GM19372 (cell line): ENCODE measurements around the gene SEC63.
"Not testable (repeated sequence)": the region's sequence is repeated elsewhere in the genome, so short reads cannot be mapped to it uniquely, and the experiment has no call there.

Experiments
- ATAC-seq: cut with Tn5 transposase; IDR thresholded peaks from one replicate; pipeline ENCODE4 v1.9.1; 2021; ENCODE audit warnings: mild to moderate bottlenecking, low read depth, moderate library complexity; ENCODE audit not compliant: unreplicated experiment

The SEC63 gene

DNA sequence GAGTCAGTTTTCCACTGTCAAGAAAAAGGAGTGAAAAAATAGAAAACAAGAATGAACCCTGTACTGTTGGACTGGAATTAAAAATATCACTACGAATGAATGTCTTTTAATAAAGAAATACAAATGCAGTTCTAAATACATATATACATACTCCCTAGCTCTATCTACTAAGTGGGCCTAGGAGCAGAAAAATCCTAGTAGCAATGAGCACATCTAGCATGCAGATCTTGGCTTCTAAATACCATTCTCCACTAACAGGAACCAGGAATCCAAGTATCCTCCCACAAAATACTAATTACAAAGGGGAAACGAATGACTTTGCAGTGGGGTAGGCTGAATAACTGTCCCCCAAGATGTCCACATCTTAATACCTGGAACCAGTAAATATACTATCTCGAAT is 25.4 kb downstream of the SEC63 start:
- ATAC-seq = no peak

DNA sequence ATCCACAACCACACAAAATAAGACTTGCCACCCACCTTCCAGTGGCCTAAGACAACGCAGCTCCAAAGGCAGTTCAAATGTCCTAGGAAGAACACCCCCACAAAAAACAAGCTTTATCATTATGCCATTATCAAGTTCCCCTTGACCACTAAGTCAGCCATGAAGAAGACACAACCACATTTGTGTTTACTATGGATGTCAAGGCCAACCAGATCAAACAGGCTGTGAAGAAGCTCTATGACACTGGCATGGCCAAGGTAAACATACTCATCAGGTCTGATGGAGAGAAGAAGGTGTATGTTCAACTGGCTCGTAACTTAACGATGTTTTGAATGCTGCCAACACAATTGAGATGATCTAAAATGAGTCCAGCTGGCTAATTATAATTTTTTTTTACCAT is 26.1 kb downstream of the SEC63 start:
- ATAC-seq = no peak

DNA sequence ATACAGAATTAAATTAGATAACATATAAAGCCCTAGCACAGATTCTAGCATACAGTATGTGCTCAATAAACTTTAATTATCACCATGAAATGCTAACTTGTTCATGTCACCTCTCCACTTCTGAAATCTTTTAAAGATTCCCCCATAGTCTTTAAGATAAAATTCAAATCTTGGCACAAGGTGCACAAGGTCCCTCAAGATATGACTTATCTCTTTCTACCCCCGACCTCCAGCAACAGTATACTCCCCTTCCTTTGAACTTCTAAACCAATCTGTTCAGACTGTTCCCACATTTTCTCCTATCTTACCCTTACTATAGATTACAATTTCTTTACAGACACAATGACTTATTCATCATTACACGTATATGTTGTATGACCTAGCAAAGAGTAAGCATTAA is 29.0 kb downstream of the SEC63 start:
- no peak for ATAC-seq

DNA sequence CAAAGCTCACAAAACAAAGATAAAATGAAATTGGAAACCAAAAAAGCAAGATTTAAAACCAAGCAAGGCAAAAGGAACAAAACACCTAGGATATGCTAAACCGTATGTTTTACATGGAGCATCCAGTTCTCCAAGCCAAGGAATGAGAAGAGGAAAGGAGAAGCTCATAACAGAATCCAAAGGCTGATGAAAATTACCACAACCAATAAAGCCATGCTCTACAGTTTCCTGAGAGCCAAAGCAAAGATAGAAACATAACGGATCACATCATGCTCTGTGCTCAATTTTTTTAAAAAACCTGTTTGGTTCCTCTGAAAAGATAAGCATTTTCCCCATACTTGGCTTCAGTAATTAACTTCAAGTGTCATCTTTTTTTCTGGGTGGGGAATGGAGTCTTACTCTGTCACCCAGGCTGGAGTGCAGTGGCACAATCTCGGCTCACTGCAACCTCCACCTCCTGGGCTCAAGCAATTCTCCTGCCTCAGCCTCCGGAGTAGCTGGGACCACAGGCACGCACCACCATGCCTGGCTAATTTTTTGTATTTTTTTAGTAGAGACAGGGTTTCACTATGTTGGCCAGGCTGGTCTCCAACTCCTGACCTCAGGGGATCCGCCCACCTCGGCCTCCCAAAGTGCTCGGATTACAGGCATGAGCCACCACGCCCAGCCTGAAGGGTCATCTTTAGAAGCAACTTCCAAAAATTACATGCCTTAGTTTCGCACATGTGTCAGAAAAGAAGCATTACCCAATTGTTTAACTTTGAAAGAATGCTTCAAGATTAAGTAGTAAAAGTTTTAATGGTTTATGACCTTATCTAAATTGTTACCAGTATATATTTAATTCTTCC is 31.1 kb downstream of the SEC63 start:
- ATAC-seq = not testable (repeated sequence)

DNA sequence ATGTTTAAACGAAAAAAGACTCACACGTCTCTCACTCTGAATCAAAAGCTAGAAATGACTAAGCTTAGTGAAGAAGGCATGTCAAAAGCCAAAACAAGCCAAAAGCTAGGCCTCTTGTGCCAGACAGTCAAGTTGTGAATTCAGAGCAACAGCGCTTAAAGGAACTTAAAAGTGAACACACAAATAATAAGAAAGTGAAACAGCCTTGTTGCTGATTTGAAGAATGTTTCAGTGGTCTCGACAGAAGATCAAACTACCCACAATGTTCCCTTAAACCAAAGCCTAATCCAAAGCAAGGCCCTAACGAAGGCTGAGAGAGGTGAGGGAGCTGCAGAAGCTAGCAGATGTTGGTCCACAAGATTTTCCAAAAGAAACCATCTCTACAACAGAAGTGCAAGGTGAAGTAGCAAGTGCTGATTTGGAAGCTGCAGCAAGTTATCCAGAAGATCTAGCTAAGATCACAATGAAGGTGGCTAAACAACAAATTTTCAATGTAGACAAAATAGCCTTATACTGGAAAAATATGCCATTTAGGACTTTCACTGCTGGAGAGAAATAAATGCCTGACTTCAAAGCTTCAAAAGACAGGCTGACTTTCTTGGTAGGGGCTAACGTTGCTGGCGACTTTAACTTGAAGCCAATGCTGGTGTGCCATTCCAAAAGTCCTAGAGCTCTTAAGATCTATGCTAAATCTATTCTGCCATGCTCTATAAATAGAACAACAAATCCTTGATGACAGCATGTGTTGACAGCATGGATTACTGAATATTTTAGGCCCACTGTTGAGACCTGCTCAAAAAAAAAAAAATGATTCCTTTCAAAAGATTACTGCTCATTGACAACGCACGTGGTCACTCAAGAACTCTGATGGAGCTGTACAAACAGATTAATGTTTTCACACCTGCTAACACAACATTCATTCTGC is 40.3 kb downstream of the SEC63 start:
- no peak for ATAC-seq

- ATAC-seq = not testable (repeated sequence)
Measured at GRCh38 chr6:107916961-107917360, 41.0 kb downstream of the SEC63 start.

DNA sequence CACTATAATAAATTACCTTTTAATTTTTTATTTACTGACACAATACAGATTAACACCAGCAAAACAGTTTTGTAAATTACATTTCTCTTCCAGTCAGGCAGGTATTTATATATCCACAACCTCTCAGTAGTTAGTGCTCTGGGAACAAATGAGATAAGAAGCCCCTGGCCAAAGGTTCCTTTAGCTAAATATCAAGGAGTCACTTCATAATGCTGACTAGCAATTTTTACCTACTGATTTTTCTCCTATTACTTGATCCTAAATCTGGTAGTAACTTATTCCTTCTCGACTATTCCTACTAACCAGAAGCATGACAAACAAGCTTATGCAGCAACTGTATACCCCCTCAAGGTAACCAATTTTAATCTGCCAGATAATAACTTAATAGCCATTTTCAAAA is 46.3 kb downstream of the SEC63 start:
- ATAC-seq = no peak

DNA sequence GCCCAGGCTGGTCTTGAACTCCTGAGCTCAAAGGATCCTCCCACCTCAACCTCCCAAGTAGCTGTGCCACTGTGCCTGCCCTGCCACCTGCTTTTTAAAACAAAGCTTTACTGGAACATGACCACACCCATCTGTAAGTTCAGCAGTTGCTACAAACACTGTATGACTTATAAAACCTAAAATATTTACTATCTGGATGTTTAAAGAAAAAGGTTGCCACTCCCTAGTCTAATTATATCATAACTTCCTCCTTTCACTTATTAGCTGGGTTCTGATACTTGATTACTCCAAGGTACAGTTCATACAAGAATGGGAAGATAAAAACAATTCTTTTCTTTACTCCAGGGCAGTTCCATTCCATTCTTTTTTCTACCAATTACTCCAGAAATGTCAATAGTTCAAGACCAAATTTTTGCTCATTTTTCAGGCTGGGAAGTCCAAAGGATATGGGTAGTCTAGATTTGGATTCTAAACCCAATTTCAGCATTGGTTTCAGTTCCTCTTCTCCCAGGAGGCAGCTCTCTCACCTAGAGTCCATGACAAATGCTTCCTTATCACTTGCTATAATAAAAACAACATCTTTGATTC is 63.1 kb downstream of the SEC63 start:
- ATAC-seq = no peak

- ATAC-seq = not testable (repeated sequence)
Measured at GRCh38 chr6:107890431-107890830, 67.6 kb downstream of the SEC63 start.

DNA sequence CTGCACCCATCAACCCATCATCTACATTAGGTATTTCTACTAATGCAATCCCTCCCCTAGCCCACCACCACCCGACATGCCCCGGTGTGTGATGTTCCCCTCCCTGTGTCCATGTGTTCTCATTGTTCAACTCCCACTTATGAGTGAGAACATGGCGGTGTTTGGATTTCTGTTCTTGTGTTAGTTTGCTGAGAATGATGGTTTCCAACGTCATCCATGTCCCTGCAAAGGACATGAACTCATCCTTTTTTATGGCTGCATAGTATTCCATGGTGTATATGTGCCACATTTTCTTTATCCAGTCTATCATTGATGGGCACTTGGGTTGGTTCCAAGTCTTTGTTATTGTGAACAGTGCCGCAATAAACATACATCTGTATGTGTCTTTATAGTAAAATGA is 72.1 kb downstream of the SEC63 start:
- ATAC-seq = not testable (repeated sequence)

DNA sequence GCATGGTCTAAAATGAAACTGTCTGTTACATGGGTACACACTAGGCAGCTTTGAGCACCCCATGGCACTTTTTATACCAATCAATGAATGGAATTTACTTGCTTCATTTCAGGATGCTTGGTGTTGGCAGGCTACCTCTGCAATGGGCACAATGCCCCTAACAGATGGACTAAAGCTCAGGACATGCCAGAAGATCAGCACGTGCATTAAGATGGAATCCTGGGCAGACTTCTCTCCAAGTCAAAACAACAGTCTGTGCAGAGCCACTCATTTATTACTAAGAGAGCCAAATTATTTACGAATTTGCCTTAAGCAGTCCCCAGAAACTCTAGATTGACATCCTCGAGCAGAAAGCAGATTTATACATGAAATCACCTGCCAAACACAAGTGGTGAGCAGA is 78.1 kb downstream of the SEC63 start:
- no peak for ATAC-seq

- no peak for ATAC-seq
Measured at GRCh38 chr6:107877968-107878367, 80.0 kb downstream of the SEC63 start.

- ATAC-seq = no peak
Measured at GRCh38 chr6:107871976-107872375, 86.0 kb downstream of the SEC63 start.

DNA sequence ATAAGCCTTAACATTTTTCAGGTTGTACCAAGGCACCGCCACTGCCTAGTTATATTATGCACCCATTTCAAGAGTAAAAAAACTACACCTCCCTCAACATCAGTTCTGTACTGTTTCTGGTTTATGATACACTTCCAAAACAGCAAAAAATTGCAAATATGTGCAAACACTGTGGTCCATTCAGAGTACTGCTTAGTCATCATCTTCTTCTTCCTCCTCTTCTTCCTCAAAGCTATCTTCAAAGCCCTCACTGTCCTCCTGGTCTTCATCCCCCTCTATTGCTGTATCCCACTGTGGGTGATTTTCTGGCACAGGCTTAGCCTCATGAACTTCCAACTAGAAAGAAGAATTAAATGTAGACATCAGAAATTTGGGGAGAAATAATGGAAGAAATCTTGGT is 86.5 kb downstream of the SEC63 start:
- ATAC-seq = not testable (repeated sequence)

DNA sequence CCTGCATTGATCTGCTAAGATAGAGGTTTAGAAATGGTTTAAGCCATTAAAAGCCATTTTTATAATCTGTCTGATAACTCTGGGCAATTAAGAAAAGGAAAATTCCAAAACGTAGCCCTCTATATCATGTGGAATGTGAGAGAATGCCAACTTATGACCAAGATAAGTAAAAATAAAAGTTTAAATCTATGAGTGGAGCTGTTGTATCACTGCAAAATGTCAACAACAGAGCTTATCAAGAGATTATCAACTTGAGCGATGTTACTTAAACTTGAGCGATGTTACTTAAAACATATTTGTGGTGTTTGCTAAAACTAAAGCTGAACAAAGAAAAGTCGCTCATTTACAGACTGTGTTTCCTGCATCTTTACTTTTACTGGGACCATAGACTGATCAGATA is 87.0 kb downstream of the SEC63 start:
- ATAC-seq = no peak

- no peak for ATAC-seq
Measured at GRCh38 chr6:107870381-107870780, 87.6 kb downstream of the SEC63 start.

DNA sequence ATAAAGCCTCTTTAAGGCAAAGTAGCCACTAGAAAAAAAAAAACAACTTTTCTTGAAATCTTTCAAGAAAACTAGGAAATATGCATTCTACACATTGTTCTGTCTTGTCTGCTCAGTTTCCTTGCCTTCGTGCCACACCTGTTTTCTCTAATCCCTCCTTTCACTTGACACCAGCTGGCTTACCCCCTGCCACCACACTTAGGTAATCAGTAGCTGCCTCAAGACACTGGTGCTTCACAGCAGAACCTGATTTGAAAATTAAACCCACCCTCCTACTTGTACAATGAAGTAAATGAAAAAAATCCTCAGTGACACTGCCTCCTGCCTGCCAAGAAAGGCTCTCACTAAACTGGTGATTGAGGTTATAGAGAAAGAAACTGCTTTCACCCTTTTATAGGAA is 88.1 kb downstream of the SEC63 start:
- no peak for ATAC-seq

DNA sequence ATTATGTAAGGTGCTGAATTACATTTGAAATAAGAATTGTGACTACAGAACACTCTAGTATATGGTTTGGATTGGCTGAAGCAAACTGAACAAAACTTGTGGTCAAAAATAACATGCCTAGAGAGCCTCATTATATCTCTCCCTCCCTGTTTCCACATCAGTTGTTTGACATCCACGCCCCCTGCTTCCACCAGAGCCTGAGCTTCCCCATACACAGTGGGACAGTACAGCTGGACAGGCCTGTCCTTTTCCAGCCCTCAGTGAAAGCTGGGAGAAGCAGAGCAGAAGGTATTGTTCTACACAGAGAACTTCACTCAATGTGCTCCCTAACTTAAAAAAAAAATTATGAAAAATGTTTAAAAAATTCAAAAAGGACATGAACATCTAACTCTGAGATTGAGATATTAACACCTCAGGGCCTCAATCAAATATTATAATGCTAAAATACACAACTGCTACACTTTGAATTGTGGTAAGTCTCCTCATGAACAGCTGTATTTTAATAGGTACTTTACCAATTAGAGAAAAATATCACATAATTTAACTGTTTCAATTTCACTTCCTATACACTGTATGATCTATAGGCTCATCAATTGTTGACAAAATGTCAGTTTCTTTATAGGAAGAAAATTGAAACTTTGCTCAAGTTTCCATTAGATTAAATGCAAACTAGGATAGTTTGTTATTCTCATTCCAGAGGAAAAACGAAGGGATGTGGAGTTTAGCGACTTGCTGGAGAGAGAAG is 89.0 kb downstream of the SEC63 start:
- ATAC-seq = no peak

- no peak for ATAC-seq
Measured at GRCh38 chr6:107867302-107867615, 90.7 kb downstream of the SEC63 start.

- ATAC-seq = no peak
Measured at GRCh38 chr6:107866606-107867301, 91.3 kb downstream of the SEC63 start.
